Suppressor macrophage treated with lipopolysaccharide for 1 hour (primary cell): ENCODE measurements around the gene PDGFRB.

Source experiments
- DNase-seq, 3 donors: peaks; one replicate each; pipeline ENCODE4 v3.0.0-alpha.2; 2020 to 2022

The PDGFRB gene

GRCh38 chr5:150080696-150081435 lies 74.8 kb downstream of the PDGFRB start:
- no peak for DNase-seq

GRCh38 chr5:150079909-150080461 lies 75.7 kb downstream of the PDGFRB start:
- DNase-seq, result no peak

DNA sequence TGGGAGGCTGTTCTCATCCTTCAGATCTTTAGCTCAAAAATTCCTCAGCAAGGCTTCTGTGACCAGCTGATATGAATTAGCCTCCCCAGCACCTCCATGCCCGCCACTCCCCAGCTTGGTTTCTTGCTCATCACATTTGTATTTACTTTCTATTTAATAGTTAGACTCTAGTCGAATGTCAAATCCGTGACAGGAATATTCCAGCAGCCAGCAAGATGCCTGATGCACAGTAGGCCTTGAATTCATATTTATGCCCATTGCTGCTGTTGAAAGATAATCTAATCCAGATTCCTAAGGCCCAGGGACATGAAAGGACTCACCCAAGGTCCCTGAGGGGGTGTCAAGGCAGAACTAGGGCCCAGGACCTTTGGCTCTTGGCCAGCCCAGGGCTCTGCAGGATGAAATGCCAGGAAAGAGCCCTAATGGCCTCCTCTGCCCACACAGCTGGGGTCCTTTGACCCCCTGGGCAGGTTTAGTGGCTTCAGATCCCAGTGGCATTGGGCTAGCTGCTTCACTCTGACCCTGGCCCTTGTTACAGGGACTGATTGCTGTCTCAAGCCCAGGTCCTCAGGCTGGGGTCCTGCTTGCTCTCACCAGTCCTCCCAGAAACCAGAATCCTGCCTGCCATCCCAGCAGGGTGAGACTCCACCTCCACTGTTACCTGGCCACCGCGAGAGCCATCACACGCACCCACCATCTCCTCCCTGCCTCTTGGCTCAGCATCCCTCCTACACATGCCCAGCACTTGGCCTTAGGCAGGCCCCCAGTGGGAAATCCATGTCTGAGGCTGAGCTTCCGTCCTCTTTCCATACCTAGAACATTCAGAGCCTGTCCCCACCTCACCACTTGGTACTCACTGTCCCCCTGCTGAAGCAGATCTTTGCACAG lies 76.6 kb downstream of the PDGFRB start:
- DNase-seq, result no peak

DNA sequence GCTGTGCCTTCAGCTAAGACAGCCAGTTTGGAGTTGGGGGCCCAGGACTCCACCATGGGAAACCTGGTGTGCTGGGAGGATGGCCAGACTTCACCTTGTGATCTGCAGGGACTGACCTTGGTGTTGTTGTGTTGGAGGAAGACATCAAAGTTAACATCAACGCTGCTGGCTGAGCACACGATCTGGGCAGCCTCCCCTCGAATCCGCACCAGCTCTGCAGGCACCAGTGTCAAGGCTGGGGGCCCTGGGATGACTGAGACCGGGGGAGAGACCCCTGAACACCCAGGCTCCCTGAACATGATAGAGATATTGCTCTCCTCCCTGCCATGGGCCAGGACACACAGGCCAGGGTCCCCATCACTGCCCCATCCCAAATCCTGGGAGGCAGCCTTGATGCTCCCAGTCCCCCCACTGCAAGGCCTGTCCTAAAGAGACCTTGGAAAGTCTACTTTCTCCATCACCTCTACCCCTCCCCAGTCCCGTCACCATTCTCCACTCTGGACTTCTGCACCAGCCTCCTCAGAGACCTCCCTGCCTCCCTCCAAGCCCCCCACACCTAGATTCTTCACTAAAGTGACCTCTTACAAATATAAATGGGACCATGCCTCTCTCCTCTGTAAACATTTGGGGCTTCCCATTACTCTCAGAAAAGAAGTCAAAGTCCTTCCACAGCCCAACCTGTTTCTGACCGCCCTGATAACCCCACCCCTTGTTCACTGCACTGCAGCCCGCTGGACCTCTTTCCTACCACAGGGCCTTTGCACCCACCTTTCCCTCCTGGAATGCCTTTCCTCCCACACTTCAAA lies 77.4 kb downstream of the PDGFRB start:
- no peak for DNase-seq

GRCh38 chr5:150077060-150077459 lies 78.6 kb downstream of the PDGFRB start:
- no peak for DNase-seq

GRCh38 chr5:150075806-150076205 lies 79.8 kb downstream of the PDGFRB start:
- no peak for DNase-seq

DNA sequence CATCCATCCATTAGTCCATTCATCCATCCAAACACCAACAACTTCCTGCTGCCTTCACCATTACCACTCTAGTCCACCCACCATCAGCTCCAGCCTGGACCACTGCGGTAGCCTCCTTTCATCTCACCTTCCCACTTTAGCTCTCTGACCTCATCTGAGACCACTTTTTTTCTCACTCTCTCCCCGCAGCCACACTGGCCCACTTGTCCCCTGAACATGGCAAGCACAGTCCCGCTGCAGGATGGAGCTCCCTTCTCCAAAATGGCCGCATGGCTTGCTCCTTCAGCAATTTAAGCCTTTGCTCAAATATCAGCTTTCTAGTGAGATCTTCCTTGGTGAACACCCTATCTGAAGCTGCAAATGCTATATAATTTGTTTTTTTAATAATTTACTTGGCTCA lies 80.4 kb downstream of the PDGFRB start:
- no peak for DNase-seq

- DNase-seq, result no peak
These were observed 82.0 kb downstream of the PDGFRB start for GRCh38 chr5:150073677-150074076.

DNA sequence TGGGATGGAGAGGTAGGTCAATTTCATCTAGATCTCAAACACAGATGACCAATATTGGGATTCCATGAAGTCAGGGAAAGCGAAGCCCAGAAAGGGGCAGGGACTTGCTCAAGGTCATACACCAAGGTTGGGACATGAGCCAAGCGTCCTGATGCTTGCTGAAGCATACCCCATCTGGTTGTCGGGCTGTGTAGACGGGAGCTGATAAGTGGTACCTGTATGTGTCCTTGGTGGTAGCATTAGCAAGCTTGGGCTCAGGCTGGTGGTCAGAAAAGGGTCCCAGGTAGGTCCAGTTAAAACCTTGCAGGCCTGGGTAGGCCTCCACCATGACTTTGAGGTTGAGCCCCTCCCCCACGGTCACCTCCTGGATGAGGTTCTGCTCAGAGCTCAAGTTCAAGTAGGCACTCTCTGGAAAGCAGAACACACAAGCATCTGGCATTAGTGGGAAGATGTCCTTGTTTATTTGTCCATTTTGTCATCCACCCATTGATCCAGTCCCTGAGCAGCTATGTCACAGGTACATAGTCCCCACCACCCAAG lies 82.5 kb downstream of the PDGFRB start:
- no peak for DNase-seq

GRCh38 chr5:150070821-150071220 lies 84.8 kb downstream of the PDGFRB start:
- DNase-seq, result no peak

DNA sequence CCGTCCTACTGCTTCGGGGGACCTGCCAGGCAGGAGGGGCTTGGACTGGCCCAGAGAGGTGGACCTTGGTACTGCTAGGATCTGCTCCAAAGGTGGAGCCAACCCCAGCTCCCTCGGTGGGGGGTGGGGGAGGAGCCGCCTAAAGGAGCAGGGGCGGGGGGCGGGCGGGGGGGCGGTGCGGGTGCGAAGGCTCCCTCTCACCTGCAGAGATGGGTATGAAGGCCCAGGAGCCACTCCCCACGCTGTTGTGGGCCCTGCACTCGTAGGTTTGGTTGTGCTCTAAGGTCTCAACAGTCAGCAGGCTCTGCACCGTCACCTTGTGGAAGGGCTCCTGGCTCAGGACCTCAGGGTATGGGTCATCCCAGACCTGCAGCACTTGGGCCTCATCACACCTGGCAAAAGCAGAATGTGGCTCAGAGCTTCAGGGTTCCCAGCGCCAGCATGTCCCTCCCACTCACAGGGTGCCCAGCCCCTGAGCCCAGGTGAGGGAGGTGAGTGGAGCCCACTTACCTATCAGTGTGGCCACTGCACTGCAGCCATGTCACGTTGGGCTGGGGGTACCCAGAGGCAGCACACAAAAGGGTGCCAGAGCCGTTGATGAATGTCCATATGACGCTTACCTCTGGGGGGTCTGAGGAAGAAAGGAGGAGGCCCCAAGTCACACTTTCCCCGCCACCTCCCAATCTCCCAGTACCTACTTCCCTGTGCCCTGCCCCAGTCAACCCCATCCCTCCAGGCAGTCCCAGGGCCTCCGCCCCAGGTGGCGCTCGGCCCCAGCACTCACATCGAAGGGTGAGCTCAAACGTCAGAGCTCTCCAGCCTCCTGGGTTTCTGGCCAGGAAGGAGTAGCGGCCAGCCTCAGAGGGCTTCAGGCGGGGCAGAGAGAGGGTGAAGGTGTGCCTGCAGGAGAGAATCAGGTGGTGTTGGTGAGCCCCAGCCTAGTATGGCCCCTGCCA lies 85.7 kb downstream of the PDGFRB start:
- no peak for DNase-seq

- DNase-seq, result no peak
These were observed 86.5 kb downstream of the PDGFRB start for GRCh38 chr5:150068961-150069645.

DNA sequence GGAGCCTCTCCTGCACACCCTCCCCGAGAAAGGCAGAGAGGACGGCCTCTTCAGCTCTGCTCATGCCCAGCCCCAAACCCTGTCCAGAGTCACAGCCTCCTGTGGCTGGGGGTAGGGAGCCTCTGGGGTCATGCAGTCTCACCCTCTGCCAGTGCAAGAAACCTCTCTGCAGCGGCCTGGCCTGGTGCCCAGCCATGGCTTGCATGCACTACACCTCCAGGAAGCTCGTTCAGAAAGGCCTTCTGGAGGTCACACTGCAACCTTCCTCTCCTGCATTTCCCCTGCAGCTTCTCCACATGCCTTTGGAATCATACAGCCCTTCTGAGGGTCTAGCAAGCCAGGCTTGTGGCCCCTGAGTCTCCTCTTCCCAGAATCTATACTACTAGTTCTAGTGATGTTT lies 87.2 kb downstream of the PDGFRB start:
- no peak for DNase-seq

- no peak for DNase-seq
These were observed 87.6 kb downstream of the PDGFRB start for GRCh38 chr5:150068071-150068470.

GRCh38 chr5:150067405-150067960 lies 88.2 kb downstream of the PDGFRB start:
- DNase-seq, result no peak

DNA sequence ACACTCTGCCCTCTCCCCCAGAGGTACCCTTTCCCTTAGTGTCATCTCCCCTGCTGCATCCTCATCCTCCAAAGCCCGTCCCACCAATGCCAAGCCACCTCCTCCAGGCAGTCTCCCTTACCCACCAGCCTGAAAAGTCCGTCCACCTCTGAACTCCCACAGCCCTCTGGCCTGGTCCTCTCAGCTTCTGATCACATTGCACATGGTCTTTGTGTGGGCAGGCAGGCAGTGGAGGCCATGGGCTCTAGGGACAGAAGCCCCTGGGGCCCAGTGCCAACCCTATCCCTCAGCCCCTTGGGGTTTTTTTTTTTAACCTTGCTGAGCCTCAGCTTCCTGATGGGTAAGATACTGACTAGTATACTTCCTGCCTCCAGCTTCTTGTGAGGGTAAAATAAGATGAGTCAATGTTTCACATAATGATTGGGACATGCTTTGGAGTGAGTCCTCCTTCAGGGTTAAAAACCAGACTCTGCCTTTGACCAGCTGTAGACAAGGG lies 88.7 kb downstream of the PDGFRB start:
- peak; percentile 63 to 89 (median 84) for DNase-seq

GRCh38 chr5:150066436-150066835 lies 89.2 kb downstream of the PDGFRB start:
- no peak for DNase-seq

GRCh38 chr5:150065886-150066285 lies 89.8 kb downstream of the PDGFRB start:
- peak; percentile 89 to 93 (median 91) for DNase-seq

- peak; percentile 70 to 75 (median 73) for DNase-seq
These were observed 90.3 kb downstream of the PDGFRB start for GRCh38 chr5:150065346-150065745.

DNA sequence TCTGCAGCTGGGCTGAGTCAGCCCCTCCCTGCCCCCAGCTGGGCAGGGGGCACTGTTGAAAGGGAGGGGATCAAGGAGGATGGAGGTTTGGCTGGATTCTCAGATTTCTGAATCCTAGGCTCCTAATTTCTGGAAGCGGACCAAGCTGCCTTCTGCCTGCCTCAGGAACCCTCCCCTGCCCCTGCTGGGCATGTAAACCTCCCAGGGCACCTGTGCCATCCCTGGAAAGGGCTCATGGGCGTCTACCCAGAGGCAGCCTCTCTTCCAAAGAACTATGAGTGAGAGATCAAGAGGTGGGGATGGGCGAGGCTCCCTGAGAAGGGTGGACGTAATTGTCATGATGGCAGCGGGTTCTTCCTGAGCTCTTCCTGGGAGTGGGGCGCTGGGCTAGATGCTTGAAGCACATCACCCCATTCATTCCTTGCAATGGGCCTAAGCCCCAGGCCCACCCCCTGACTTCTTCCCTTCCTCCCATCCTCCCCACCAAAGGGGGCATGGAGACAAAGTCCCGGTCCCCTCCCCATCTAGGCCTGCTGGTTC lies 90.9 kb downstream of the PDGFRB start:
- no peak for DNase-seq
